Measurements from ENCODE around the gene IMPA2. TPM values are rescaled to one million over a fixed set of nuclear protein-coding genes. Genes with fewer than 3 reads are reported as not detected.

IMPA2 gene
- total RNA-seq, 1 donor from 2014 or later: 24.1 TPM

DNA sequence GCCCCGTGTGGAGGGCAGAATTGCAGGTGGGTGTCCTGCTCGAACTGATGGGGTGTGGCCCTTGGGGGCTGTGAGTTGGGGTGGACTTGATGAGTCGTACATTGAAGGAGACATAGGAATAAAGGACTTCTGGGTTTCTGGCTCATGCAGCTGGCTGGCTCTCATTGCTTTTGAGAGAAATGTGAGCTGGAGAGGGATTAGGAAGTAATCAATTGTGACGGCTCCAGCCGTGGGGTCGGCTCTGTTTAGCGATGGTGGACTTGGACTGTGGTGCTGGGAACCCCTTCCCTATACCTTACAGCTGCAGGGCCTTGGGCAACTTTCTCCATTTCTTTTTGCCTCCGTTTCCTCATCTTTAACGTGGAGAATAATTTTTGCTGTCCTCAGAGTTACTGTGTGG, 9.2 kb downstream of the IMPA2 start:
- TF ChIP-seq, protein P1, sequence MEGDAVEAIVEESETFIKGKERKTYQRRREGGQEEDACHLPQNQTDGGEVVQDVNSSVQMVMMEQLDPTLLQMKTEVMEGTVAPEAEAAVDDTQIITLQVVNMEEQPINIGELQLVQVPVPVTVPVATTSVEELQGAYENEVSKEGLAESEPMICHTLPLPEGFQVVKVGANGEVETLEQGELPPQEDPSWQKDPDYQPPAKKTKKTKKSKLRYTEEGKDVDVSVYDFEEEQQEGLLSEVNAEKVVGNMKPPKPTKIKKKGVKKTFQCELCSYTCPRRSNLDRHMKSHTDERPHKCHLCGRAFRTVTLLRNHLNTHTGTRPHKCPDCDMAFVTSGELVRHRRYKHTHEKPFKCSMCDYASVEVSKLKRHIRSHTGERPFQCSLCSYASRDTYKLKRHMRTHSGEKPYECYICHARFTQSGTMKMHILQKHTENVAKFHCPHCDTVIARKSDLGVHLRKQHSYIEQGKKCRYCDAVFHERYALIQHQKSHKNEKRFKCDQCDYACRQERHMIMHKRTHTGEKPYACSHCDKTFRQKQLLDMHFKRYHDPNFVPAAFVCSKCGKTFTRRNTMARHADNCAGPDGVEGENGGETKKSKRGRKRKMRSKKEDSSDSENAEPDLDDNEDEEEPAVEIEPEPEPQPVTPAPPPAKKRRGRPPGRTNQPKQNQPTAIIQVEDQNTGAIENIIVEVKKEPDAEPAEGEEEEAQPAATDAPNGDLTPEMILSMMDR (IDR thresholded peaks at IDR 0.05; ENCODE audit: unreplicated experiment): no peak
- H3K9me3 Mint-ChIP-seq (ENCODE audit: unreplicated experiment): no peaks in the 10 kb centered on the region
- no peak overlapping the region for H3K27ac Mint-ChIP-seq (ENCODE audit: unreplicated experiment)
- no peak for DNase-seq (ENCODE audit: low spot score)
- peaks cover 16% of the 10 kb centered on the region for H3K27me3 Mint-ChIP-seq (ENCODE audit: unreplicated experiment)
- no peak overlapping the region for H3K4me3 Mint-ChIP-seq (ENCODE audit: unreplicated experiment)
- no peaks in the 10 kb centered on the region for H3K36me3 Mint-ChIP-seq (ENCODE audit: low read depth, unreplicated experiment)
- peaks cover 25% of the 10 kb centered on the region for H3K4me1 Mint-ChIP-seq (ENCODE audit: unreplicated experiment)

DNA sequence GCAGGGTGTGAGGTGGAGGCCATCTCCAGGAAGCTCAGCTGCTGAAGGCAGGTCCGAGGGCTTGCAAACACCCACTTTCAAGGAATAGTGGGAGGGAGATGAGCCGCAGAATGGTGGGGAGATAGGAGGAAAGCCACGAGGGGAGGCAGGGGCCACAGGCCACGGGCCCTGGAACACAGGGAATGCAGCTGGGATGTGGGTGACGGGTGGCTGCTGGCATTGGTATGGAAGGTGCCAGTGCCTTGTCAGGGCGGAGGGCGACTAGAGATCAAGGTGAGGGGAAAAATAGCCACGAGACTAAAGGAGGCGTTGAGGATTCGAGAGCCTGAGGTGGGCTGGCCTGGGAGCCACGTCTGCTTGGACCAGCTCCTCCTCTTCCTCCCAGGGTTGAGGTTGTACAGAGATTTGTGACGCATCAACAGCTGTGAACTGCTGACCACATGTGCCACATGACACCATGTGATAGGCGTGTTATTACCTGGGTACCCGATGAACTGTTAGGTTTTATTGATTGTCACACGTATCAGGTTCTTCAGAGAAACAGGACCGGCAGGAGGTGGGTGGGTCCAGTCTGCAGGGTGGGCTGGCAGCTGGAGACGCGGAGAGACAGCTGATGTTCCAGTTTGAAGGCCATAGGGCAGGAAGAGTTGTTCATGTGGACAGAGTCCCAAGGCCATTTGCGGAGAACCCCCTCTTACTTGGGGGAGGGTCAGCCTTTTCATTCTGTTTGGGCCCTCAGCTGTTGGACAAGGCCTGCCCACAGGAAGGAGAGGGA, 9.9 kb downstream of the IMPA2 start:
- peaks cover 31% of the 10 kb centered on the region for H3K4me1 Mint-ChIP-seq (ENCODE audit: unreplicated experiment)
- H3K36me3 Mint-ChIP-seq (ENCODE audit: low read depth, unreplicated experiment): no peaks in the 10 kb centered on the region
- no peak overlapping the region for H3K4me3 Mint-ChIP-seq (ENCODE audit: unreplicated experiment)
- no peak for DNase-seq (ENCODE audit: low spot score)
- TF ChIP-seq, protein P1 (IDR thresholded peaks at IDR 0.05; ENCODE audit: unreplicated experiment): no peak
- no peak overlapping the region for H3K27ac Mint-ChIP-seq (ENCODE audit: unreplicated experiment)
- H3K27me3 Mint-ChIP-seq (ENCODE audit: unreplicated experiment): peaks cover 21% of the 10 kb centered on the region
- H3K9me3 Mint-ChIP-seq (ENCODE audit: unreplicated experiment): no peaks in the 10 kb centered on the region

GRCh38 chr18:11992096-11992790, 10.9 kb downstream of the IMPA2 start:
- H3K27ac Mint-ChIP-seq (ENCODE audit: unreplicated experiment): no peak overlapping the region
- DNase-seq (ENCODE audit: low spot score): no peak
- H3K27me3 Mint-ChIP-seq (ENCODE audit: unreplicated experiment): peaks cover 21% of the 10 kb centered on the region
- peaks cover 38% of the 10 kb centered on the region for H3K4me1 Mint-ChIP-seq (ENCODE audit: unreplicated experiment)
- H3K4me3 Mint-ChIP-seq (ENCODE audit: unreplicated experiment): no peak overlapping the region
- no peaks in the 10 kb centered on the region for H3K36me3 Mint-ChIP-seq (ENCODE audit: low read depth, unreplicated experiment)
- no peaks in the 10 kb centered on the region for H3K9me3 Mint-ChIP-seq (ENCODE audit: unreplicated experiment)
- TF ChIP-seq, protein P1 (IDR thresholded peaks at IDR 0.05; ENCODE audit: unreplicated experiment): no peak

- Mint-ChIP-seq H3K27ac (ENCODE audit: unreplicated experiment) (no peak overlapping the region), H3K9me3 (ENCODE audit: unreplicated experiment) (no peaks in the 10 kb centered on the region), H3K36me3 (ENCODE audit: low read depth, unreplicated experiment) (no peaks in the 10 kb centered on the region), H3K4me1 (ENCODE audit: unreplicated experiment) (peaks cover 49% of the 10 kb centered on the region), H3K4me3 (ENCODE audit: unreplicated experiment) (no peak overlapping the region), H3K27me3 (ENCODE audit: unreplicated experiment) (peaks cover 19% of the 10 kb centered on the region)
- TF ChIP-seq, protein P1 (IDR thresholded peaks at IDR 0.05; ENCODE audit: unreplicated experiment): no peak
- no peak for DNase-seq (ENCODE audit: low spot score)
These were observed 12.1 kb downstream of the IMPA2 start for GRCh38 chr18:11993264-11993916.

All from endothelial cell (in vitro differentiated cells).